Measurements from ENCODE around the gene USP20.

The USP20 gene

GRCh38 chr9:129910628-129911567, 75.6 kb downstream of the USP20 start:
- H3K4me3 ChIP-seq (ENCODE audit: low read depth, low read length) = no peak overlapping the region
- DNase-seq (ENCODE audit: low read depth, low spot score) = peak; percentile 99
- in situ Hi-C loops (cut with HindIII; ENCODE audit: low sequenced_read_pairs) = no loop called here
- no peak for TF ChIP-seq CTCF (IDR thresholded peaks at IDR 0.05; ENCODE audit: low read depth, low read length)

GRCh38 chr9:129914051-129914450, 78.8 kb downstream of the USP20 start:
- TF ChIP-seq CTCF (IDR thresholded peaks at IDR 0.05; ENCODE audit: low read depth, low read length) = no peak
- DNase-seq (ENCODE audit: low read depth, low spot score) = no peak
- in situ Hi-C loops (cut with HindIII; ENCODE audit: low sequenced_read_pairs) = no loop called here
- H3K4me3 ChIP-seq (ENCODE audit: low read depth, low read length) = no peak overlapping the region

GRCh38 chr9:129916707-129917106, 81.4 kb downstream of the USP20 start:
- no peak for DNase-seq (ENCODE audit: low read depth, low spot score)
- no peak for TF ChIP-seq CTCF (IDR thresholded peaks at IDR 0.05; ENCODE audit: low read depth, low read length)
- no peak overlapping the region for H3K4me3 ChIP-seq (ENCODE audit: low read depth, low read length)
- in situ Hi-C loops (cut with HindIII; ENCODE audit: low sequenced_read_pairs) = no loop called here

GRCh38 chr9:129918296-129918950, 83.2 kb downstream of the USP20 start:
- TF ChIP-seq CTCF (IDR thresholded peaks at IDR 0.05; ENCODE audit: low read depth, low read length) = no peak
- no peak for DNase-seq (ENCODE audit: low read depth, low spot score)
- no peak overlapping the region for H3K4me3 ChIP-seq (ENCODE audit: low read depth, low read length)
- in situ Hi-C loops (cut with HindIII; ENCODE audit: low sequenced_read_pairs) = no loop called here

- DNase-seq (ENCODE audit: low read depth, low spot score) = no peak
- no peak for TF ChIP-seq CTCF (IDR thresholded peaks at IDR 0.05; ENCODE audit: low read depth, low read length)
These were observed 84.0 kb downstream of the USP20 start for GRCh38 chr9:129919277-129919676.

GRCh38 chr9:129919841-129920240, 84.6 kb downstream of the USP20 start:
- no peak overlapping the region for H3K4me3 ChIP-seq (ENCODE audit: low read depth, low read length)
- no peak for DNase-seq (ENCODE audit: low read depth, low spot score)
- TF ChIP-seq CTCF (IDR thresholded peaks at IDR 0.05; ENCODE audit: low read depth, low read length) = no peak
- in situ Hi-C loops (cut with HindIII; ENCODE audit: low sequenced_read_pairs) = no loop called here

More at GRCh38 chr9:129919277-129919676, 84.0 kb downstream of the USP20 start:
- no peak overlapping the region for H3K4me3 ChIP-seq (ENCODE audit: low read depth, low read length)
- in situ Hi-C loops (cut with HindIII; ENCODE audit: low sequenced_read_pairs) = no loop called here
